Activated CD8-positive, alpha-beta memory T cell treated with anti-CD3 and anti-CD28 coated beads for 24 hours (primary cell): ENCODE data around the gene BTBD1.
A peak's percentile ranks its signal among the peaks of the same experiment; 100 is the strongest.
"Not testable (repeated sequence)": the region's sequence is repeated elsewhere in the genome, so short reads cannot be mapped to it uniquely, and the experiment has no call there.

ENCODE experiments used
- DNase-seq: peaks from one replicate; pipeline ENCODE4 v3.0.0-alpha.2; 2020

Gene BTBD1

DNA sequence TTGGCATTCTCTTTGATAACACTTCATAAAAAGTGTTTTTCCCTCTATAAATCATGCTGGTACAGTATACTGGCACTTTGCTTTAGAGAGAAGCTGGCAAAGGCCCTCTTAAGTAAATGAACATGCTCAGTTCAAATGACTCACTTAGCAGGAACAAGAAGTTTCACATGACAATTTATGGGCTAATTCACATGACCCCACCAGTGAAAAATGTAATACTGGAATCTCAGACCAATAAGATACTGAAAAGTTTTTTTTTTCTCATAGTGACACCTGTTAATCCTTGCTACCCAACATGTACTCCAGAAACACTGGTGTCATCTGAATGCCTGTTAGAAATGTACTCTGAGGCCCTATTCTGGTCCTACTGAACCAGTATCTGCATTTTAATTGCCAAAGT lies 13.9 kb downstream of the BTBD1 start:
- DNase-seq, result no peak

DNA sequence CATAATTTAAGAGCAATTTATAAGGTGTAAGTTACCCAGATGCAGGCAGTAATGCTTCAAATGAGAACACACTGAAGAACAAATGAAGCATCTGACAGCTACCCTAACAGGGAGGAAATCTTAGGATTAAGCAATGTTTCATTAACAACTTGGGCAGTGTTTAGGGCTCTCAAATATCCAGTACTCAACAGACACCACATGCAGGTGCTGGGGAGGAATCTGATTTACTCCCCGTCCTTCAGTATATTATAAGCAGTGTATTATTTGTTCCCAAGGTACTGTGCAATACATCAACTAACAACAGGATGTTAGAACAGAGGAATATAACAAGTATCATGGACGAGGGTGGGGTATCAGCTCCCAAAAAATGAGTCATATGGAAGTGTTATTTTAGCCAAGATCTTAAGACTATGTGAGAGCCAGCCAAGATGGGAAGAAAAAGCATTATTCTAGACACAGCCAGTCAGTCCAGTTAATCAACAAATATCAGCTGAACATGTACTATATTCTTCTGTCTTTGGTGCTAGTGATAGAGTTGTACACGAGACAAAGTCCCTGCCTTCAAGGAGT lies 20.4 kb downstream of the BTBD1 start:
- no peak for DNase-seq

DNA sequence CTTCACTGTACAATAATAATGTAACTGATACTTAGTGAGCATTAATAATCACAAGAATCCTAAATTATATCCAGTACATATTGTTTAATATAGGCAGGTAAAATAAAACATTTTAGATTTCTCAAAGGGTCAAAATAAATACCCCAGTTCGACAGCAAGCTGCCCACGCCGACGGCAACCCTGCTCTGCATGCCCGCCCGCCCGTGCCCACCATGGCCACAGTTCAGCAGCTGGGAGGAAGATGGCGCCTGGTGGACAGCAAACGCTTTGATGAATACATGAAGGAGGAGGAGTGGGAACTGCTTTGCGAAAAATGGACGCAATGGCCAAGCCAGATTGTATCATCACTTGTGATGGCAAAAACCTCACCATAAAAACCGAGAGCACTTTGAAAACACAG lies 22.9 kb downstream of the BTBD1 start:
- DNase-seq, result no peak

DNA sequence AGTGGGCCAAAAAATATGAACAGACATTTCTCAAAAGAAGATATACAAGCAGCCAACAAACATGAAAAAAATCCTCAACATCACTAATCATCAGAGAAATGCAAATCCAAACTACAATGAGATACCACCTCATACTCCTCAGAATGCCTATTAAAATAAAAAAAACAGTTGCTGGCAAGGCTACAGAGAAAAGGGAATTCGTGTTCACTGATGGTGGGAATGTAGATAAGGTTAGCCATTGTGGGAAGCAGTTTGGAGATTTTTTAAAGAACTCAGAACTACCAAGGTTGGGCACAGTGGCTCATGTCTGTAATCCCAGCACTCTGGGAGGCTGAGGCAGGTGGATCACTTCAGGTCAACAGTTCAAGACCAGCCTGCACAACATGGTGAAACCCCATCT lies 27.8 kb downstream of the BTBD1 start:
- no peak for DNase-seq

DNA sequence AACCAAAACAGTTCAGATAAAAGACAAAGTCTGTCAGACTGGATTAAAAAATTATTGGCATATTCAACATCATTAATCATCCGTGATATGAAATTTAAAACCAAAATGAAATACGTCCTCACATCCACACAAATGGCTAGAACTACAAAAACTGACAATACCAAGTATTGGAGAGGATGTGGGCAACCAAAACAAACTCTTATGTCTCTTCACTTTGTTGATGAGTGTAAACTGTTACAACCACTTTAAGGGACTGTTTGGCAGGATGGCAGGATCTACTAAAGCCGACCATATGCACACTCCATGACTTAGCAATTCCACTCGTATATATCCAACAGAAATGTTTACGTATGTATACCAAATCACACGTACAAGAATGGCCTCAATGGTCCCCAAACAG lies 30.8 kb downstream of the BTBD1 start:
- DNase-seq, result no peak

DNA sequence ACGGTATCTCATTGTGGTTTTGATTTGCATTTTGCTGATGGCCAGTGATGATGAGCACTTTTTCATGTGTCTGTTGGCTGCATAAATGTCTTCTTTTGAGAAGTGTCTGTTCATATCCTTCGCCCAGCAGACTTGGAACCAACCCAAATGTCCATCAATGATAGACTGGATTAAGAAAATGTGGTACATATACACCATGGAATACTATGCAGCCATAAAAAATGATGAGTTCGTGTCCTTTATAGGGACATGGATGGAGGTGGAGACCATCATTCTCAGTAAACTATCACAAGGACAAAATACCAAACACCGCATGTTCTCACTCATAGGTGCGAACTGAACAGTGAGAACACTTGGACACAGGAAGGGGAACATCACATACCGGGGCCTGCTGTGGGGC lies 35.8 kb downstream of the BTBD1 start:
- not testable (repeated sequence) for DNase-seq

DNA sequence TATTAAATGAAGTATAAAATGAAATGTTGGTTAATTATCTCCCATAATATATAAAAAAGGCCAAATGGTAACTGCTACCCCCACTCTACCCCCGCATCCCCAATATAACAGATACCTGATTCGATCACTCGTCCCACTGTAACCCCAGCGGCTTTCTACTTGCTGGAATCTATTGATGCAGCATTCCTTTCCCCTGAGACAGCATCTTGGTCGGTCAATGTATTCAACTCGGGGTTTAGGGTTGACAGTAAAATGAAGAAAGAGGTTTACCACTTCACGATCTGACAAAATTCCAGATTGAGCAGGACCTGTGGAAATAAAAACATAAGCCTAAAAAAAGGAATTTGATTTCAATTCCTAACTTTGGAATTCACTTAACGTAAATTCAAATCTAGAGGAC lies 37.0 kb downstream of the BTBD1 start:
- no peak for DNase-seq

DNA sequence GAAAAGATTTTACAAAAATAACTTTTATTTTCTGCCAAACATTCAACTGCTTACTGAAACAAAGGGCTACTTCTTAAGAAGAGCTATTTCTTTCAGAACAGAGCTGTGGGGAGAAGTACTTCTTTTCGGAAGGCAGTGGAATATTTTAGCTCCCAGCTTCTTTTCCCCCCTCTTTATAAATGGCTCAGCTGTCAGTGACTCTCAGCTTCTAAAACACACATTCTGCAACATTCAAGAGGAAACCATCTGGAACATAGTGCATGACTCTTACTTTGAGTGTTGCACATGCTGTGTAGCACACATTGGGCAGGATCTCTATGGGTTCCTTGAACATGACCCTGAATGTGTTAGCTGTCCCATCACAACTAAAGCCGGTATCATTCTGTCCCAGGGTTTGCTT lies 48.6 kb downstream of the BTBD1 start:
- no peak for DNase-seq

DNA sequence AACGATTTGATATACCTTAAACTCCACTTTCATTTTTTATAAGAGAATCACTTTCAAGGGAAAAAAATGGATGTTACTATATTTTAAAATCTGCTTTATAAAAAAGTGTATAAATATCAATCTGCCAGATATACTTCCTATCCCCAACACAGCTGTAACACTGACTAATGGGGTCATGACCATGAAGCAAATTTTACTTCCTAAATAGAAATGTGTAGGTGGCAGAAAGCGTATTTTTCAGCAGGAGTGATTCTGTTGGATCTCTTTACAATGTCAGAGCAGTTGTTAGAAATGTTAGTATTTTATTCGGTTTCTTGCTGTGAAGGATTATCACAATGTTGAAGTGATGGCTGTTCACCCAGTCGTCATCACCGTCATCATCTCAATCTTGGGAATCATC lies 50.1 kb downstream of the BTBD1 start:
- no peak for DNase-seq

DNA sequence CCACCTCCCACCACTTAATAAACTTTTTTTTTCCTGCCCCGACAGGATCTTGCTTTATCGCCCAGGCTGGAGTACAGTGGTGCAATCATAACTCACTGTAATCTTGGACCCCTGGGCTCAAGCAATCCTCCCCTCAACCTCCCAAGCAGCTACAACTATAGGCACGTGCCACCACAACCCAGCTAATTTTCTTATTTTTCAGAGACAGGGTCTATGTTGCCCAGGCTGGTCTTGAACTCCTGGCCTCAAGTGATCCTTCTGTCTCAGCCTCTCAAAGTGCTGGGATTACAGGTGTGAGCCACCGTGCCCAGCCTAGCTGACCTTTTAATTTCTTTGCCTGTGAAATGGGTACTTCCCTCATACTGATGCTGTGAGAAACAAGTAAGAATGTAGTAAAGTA lies 51.7 kb downstream of the BTBD1 start:
- DNase-seq, result no peak

DNA sequence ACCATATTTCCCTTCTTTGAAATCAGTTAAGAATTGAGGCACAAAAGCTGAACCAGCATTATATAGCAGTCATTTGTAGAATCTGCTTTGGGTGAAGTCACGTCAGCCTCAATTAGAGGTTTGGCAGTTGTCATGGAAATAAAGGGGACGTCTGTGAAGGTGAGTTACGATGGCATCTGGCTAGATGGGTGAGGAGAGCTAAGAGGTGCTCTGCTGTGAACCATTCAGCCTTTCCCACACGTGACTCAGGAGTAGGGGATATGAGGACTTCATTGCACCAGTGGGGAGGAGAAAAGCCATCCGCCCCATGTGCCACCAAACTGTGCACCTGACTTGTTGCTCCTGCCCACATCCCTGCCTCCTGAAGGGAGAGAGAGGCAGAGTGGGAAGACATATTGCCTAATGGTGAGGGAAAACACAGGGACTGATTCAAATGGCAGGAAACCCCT lies 52.8 kb downstream of the BTBD1 start:
- DNase-seq, result no peak

DNA sequence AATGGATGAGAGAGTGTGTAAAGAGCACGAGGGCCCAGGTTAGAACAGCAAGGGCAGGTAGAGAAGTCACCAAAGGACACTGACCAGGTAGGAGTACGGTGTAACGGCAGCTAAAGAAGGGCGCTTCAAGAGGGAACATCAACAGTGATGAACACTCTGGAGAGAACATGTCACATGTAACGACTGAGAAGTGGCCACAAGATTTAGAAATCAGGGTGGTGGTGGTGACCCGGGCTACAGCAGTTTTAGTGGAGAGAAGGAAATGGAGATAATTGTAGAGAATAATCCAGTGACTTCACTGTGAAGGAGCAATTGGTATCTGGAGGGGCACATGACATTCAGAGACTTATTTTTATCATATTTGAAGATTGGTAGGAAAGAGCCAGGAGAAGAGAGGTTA lies 54.4 kb downstream of the BTBD1 start:
- no peak for DNase-seq

DNA sequence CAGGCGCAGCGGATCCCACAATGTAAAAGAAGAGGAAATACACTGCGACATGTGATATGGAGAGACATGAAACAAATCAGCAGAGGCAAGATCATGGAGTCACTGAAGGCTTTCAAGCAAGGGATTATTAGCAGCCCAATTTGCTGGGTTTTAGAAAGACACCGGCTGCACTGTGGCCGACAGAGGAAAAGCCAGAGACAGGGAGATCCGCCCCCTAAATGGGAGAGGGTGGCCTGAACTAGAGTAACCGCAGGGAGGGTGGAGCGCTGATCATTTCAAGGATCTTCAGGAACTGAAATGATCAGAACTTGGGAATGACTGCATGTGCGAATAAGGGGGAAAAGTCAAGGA lies 55.0 kb downstream of the BTBD1 start:
- DNase-seq, result no peak

DNA sequence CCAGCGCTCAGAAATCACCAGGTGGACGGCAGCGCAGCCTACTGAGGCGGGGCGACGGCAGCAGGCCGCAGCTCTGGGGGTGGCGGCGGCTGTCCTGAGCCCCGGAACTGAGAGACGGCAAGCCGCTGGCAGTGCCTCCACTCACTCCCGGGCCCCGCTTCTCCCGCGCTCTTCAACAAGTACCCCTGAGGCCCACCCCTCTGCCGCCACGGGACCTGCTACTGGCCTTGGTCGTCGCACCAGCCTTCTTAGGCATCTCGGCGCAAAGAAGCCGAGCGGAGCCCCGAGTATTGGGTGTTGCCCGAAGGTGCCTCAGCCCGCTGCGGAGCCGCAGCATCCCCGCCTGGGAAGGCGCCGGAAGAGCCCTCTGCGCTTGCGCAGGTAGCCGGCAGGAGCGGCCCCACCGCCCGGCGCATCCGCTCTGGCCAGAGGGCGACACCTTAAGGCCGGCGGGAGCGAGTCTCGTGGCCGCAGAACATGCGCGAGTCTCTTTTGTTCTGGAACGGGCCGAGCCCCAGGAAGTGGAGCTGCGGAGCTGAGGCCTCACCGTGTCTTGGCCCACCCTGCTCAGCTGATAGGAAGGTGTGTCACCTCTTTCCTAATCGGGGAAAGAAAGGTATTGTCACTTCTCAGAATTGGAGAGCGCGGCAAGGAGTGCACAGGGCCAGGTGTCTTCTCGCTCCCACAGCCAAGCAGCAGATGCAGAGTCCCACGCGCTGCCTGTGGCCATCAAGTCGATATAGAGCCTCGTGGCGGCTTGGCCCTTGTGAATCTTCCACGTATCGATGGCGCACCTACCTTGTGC lies 55.6 kb downstream of the BTBD1 start, which contains the start of gene C15orf40:
Gene C15orf40 (minus strand): TSS at position 369 of the 805 bp plus-strand sequence. CDS start 32 bp downstream, at position 337.
- DNase-seq, result peak; percentile 94

DNA sequence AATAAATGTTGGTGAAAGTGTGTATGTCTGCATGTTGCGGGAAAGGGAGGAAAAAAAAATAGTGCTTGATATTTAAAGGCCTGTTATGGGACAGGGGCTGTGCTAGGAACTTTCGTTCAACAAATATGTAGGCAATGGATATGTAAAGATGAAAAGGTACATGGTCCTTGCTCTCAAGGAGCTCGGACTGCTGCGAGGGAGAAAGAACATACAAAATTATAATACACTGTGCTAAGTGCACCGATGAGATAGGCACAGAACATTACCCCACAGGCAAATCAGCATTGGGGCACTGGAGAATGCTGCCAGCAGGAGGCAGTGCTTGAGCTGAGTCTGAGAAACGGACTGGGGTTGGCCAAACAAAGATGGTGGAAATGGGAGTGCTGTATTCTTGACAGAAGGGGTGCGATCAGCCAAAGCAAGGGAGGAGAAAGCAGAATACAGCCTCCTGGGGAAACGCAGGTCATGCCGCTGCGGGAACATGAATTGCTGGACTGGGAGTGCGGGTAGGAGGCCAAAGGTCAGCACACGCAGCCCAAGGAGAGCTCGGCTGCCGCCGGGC lies 56.3 kb downstream of the BTBD1 start:
- DNase-seq, result peak; percentile 90

DNA sequence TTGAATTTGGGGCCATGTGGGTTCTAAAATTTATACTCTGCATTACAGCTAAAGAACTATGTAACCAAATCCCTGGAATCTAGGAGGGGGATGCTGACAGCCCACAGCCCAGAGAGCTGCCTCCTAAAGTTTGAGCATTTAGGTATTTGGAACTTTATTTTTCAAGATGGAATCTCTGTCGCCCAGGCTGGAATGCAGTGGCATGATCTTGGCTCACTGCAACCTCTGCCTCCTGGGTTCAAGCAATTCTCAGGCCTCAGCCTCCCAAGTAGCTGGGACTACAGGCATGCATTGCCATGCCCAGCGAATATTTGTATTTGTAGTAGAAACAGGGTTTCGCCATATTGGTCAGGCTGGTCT lies 66.4 kb downstream of the BTBD1 start:
- DNase-seq, result not testable (repeated sequence)

DNA sequence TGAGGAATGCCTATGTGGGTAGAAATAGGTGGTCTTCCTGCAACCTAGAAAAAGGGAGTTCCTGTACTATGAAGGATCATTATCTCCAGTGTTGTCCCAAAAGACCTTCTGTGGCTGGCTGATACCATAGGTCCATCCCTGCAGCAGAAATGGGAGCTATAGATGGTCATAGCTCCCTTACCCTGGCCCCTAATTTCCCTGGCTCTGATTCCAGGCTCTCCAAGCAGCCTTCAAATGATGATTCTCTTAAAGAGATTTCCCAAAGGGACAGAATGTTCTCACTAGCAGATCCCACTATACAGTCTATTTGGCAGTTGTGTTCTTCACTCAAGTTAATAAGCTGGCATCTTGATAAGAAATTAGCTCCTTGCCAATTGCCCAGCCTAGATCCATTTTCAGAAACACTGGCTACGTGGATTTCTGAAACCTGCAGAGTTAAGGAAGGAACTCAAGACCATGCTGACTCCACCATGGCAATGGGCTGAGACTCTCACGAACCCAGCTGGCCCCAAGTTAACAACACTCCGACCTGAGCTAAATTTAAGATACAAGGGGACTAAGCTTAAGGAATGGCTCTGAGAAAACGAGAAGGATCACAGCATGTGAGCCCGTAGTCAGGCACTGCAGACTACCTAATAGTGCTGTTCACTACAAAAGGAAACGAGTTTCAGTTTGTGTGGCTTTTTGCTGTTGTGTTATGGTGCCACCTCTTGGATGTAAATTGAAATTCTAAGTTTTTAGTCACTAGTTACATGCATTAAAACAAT lies 67.0 kb downstream of the BTBD1 start:
- peak; percentile 69 for DNase-seq

DNA sequence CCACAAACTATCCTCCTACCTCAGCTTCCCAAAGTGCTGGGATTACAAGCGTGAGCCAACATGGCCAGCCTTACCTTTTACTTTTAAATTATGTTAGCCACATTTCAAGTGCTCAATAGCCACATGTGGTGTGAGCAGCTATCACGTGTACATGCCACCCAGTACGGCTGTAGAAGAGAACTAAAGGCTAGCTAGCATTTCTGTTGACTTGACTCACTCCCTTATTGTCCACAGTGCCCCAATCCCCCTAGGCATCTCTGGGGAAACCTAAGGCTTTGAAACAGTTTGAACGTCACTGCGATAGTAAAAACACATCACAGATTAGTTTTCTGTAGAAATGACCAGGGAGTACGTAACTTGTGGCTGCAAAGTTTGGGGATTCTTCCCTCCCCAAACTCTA lies 67.6 kb downstream of the BTBD1 start:
- DNase-seq, result no peak

DNA sequence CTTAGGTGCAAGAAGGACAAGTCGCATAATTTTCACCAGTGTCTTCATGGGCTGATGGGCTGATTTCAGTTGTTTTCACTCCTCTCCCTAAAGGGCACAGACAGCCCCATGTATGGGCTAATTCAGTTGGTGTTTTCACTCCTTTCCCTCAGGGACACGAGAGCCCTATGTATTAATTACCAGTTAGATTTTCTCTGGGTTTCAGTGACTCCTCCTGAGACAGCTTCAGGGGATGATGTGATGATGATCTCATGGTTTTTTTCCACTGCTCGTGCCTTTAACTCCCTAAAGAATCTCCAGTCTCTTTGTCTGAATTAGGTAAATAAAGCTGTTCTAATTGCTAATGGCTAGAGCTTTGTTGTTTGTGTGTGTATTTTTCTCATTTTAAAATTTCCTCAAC lies 71.1 kb downstream of the BTBD1 start:
- DNase-seq, result no peak

DNA sequence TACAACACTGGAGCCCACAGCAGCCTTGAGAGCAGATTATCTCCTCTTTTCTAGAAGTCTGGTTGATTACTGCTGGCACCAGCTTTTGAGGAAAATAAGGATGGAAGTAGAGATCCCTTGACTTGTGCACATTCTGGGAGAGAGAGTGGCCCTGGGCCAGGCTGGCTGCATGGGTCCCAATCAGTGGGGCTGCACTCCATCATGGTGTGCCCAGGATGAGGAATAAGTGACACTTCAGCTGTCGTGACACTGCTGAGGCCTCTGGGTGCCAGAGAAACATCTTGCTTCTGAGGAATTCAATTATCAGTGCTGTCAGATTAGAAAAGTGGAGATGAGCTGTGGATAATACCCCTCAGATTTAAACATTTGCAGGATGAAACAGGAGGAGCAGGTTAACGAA lies 72.0 kb downstream of the BTBD1 start:
- DNase-seq, result no peak

DNA sequence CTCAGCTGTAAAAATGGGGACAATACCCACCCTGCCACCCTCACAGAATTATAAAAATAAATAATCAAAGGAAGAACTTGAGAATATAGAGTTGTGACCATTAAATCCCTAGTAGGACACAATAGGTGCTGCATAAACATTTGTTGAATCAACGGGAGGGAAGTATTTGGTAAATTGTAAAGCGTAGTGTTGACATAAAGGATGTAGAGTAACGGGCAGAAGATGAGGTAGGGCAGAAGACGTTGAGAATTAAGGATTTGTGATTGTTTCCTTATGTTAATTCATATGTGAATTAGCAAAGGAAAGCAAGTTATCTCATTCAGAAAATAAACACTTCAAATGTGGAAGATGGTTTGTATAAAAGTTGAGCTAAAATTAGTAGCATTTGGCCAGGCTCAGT lies 73.9 kb downstream of the BTBD1 start:
- no peak for DNase-seq

DNA sequence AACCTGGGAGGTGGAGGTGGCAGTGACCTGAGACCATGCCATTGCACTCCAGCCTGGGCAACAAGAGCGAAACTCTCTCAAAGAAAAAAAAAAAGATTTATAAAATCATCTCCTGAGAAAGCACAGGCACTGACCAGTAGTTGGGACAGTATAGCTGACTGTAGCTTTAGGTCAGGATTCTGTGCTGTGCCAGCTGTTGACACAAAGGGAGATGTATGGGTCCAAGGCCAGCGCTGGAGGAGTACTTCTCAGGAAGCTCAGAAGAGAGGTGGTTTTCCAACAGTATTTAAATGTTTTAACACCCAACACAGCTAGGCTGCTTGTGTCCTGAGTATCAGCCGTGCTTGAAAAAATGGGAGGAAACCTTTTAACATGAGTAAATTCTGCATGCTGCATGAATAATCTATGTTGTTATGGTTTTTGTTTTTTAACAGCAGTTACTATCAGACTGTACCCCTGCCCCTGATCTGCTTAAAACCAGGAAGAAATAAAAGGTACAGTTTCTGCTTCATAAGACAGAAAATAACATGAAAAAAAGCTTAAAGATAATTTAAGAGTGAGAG lies 74.5 kb downstream of the BTBD1 start:
- DNase-seq, result no peak

DNA sequence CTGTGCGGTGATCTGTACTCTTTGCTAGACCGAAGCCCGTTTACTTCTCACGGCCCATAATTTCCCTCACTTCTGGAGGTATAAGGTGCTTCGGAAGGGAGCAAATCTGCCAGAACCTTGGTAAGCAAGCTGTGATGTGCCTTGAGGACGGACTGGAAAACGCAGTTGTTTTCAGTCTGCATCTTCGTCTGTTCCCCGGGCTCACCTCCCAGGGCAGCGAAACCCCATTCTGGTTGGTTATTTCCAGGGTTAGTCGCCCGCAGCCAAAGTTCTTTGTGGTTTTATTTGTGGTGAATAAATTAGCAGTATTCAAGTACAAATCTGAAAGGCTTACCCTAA lies 80.6 kb downstream of the BTBD1 start:
- no peak for DNase-seq
